A549 (cell line): ENCODE data around the gene FBXL5. TPM values are rescaled to one million over a fixed set of nuclear protein-coding genes. Genes with fewer than 3 reads are reported as not detected.

Experiments
- ATAC-seq, 2 experiments: fragments of 200-7000 bp in 1 of 2; fragments of >200 bp in 1 of 2; cut with Nextera tagmentation in 1 of 2; cut with Tn5 transposase in 1 of 2; 3 replicates each; pipeline versions ENCODE4 v1.8.0 to v1.9.1; 2018 to 2020; ENCODE audit warnings: mild to moderate bottlenecking in 1 of 2, moderate library complexity in 1 of 2
- CTCF ChIA-PET: fragments of 300-600 bp; sonication (Branson Sonifier 250); formaldehyde crosslinking; extraction: SDS; loops from one replicate; lab custom pipeline; 2021; ENCODE audit warnings: antibody characterized with exemption, inconsistent platforms; lab: Yijun Ruan, JAX
- POLR2A ChIA-PET: fragments of 350-600 bp; formaldehyde crosslinking; extraction: SDS; loops from one replicate; lab custom pipeline; 2021; ENCODE audit warnings: antibody characterized with exemption, inconsistent platforms; lab: Yijun Ruan, JAX
- DNase-seq, 2 experiments: peaks; one replicate each; pipeline versions ENCODE4 v3.0.0 to v3.0.0-alpha.2; 2011 to 2016; ENCODE audit warnings: low read depth in 1 of 2, low spot score in 1 of 2
- FAIRE-seq: peaks from 2 replicates; lab custom pipeline; 2011; peaks lifted over from hg19 to GRCh38; lab: Jason Lieb, UNC
- H3K27ac ChIP-seq, 2 experiments: fragments of >200 bp; sonication (Bioruptor Twin); formaldehyde crosslinking; 3 replicates each; pipeline ENCODE4 v1.5.1; 2016 to 2017
- H3K4me1 ChIP-seq: fragments of >200 bp; sonication (Bioruptor Twin); formaldehyde crosslinking; 3 replicates; pipeline ENCODE4 v1.6.1; 2016
- H3K4me2 ChIP-seq: fragments of >200 bp; sonication (Bioruptor Twin); formaldehyde crosslinking; 3 replicates; pipeline ENCODE4 v1.6.1; 2016
- H3K4me3 ChIP-seq: fragments of >200 bp; sonication (Bioruptor Twin); formaldehyde crosslinking; 3 replicates; pipeline ENCODE4 v1.5.1; 2016
- H3K9me3 ChIP-seq: fragments of >200 bp; sonication (Bioruptor Twin); formaldehyde crosslinking; 3 replicates; pipeline ENCODE4 v1.6.1; 2016
- BHLHE40 ChIP-seq: IDR thresholded peaks from 2 replicates; pipeline ENCODE4 v1.6.1; 2012; ENCODE audit warnings: low read depth, low read length, inconsistent platforms
- CBX2 ChIP-seq: fragments of 200-600 bp; sonication (generic); IDR thresholded peaks from 2 replicates; pipeline ENCODE4 v1.6.1; 2016; ENCODE audit warnings: low read depth, mild to moderate bottlenecking, borderline replicate concordance
- CHD4 ChIP-seq: fragments of 200-600 bp; sonication (generic); IDR thresholded peaks from 2 replicates; pipeline ENCODE4 v1.6.1; 2016; ENCODE audit warnings: antibody characterized with exemption, mild to moderate bottlenecking, borderline replicate concordance
- CTCF ChIP-seq: fragments of >200 bp; sonication (Bioruptor Twin); formaldehyde crosslinking; IDR thresholded peaks from 3 replicates; pipeline ENCODE4 v1.5.1; 2016
- FOSL2 ChIP-seq, 2 experiments: fragments of 450-650 bp in 1 of 2; fragments of >200 bp in 1 of 2; sonication (Bioruptor Twin) in 1 of 2; formaldehyde crosslinking; IDR thresholded peaks; 2 replicates each; pipeline versions ENCODE4 v1.5.0 to v1.6.1; 2016 to 2020; ENCODE audit warnings: mild to moderate bottlenecking in 1 of 2, moderate library complexity in 1 of 2
- FOXS1 ChIP-seq: fragments of 250-450 bp; sonication (Bioruptor Pico); IDR thresholded peaks from 2 replicates; pipeline ENCODE4 v1.5.0; 2020; ENCODE audit warnings: mild to moderate bottlenecking, moderate library complexity
- HOXB13 ChIP-seq: fragments of 250-450 bp; sonication (Bioruptor Pico); IDR thresholded peaks from 2 replicates; pipeline ENCODE4 v1.5.0; 2020; ENCODE audit warnings: low read depth, mild to moderate bottlenecking, moderate library complexity
- HOXB5 ChIP-seq: fragments of 250-450 bp; sonication (Bioruptor Pico); IDR thresholded peaks from 2 replicates; pipeline ENCODE4 v1.5.0; 2020; ENCODE audit warnings: mild to moderate bottlenecking, moderate library complexity
- JUN ChIP-seq, 2 experiments: fragments of >200 bp; sonication (Bioruptor Twin); formaldehyde crosslinking; IDR thresholded peaks; 2 replicates in 1 of 2; 3 replicates in 1 of 2; pipeline ENCODE4 v1.6.1; 2016 to 2017
- KDM1A ChIP-seq: fragments of 200-600 bp; sonication (generic); IDR thresholded peaks from 2 replicates; pipeline ENCODE4 v1.6.1; 2016; ENCODE audit warnings: low read depth, mild to moderate bottlenecking
- MYC ChIP-seq: IDR thresholded peaks from 2 replicates; pipeline ENCODE4 v1.6.1; 2012; ENCODE audit warnings: mild to moderate bottlenecking, inconsistent platforms, low read length, improper control_type of control experiment, borderline replicate concordance
- NFE2L2 ChIP-seq: fragments of 150-350 bp; conservative IDR thresholded peaks from 2 replicates; pipeline ENCODE4 v1.6.1; 2014; ENCODE audit warnings: low read length
- RARB ChIP-seq: fragments of 250-450 bp; sonication (Bioruptor Pico); IDR thresholded peaks from 2 replicates; pipeline ENCODE4 v1.8.0; 2021; ENCODE audit warnings: mild to moderate bottlenecking, moderate library complexity
- RFX5 ChIP-seq: fragments of 450-650 bp; IDR thresholded peaks from 2 replicates; pipeline ENCODE4 v1.7.1; 2014; ENCODE audit warnings: antibody characterized with exemption, mild to moderate bottlenecking, moderate library complexity
- RNF2 ChIP-seq: fragments of 200-600 bp; sonication (generic); IDR thresholded peaks from 2 replicates; pipeline ENCODE4 v1.6.1; 2016; ENCODE audit warnings: low read depth, mild to moderate bottlenecking, antibody characterized with exemption, moderate library complexity, borderline replicate concordance
- TFCP2L1 ChIP-seq: fragments of 250-450 bp; sonication (Bioruptor Pico); IDR thresholded peaks from 2 replicates; pipeline ENCODE4 v1.5.0; 2021; ENCODE audit warnings: mild to moderate bottlenecking
- ZC3H11A ChIP-seq: fragments of 450-650 bp; IDR thresholded peaks from 2 replicates; pipeline ENCODE4 v1.6.1; 2014; ENCODE audit warnings: antibody characterized with exemption, mild to moderate bottlenecking
- WGBS: methylation state at CpG from one replicate; pipeline ENCODE4 v1.1.6; 2017; ENCODE audit errors: missing lambda C conversion rate; 5-methylcytosine and 5-hydroxymethylcytosine counted together
- polyA plus RNA-seq, 4 experiments: library from polyadenylated mRNA; depleted of rRNA in 3 of 4; stranded (reverse); fragments of >200 nt; fragmentation: RNase III in 1 of 4; extraction: RNeasy Plus Mini Kit Qiagen cat#74134 plus additional on column Dnase treatment in 1 of 4; gene quantifications; 2 replicates in 3 of 4; 3 replicates in 1 of 4; pipeline ENCODE4 v1.2.3, GENCODE V29; 2011 to 2017
- TF ChIP-seq, protein P1 (sequence below): fragments of 200-600 bp; sonication (generic); IDR thresholded peaks from 2 replicates; pipeline ENCODE4 v1.6.1; 2016; ENCODE audit warnings: antibody characterized with exemption, mild to moderate bottlenecking, moderate library complexity

The FBXL5 gene
- polyA plus RNA-seq, 2 of the 4 experiments (the other 2 are of a cell fraction) = 44.2 to 45.4 TPM

GRCh38 chr4:15563871-15564270, 91.3 kb downstream of the FBXL5 start:
- WGBS = 72% methylated on average over 6 of the region's 6 CpGs
- POLR2A ChIA-PET = no interaction called here
- no peak for DNase-seq

GRCh38 chr4:15562623-15563022, 92.5 kb downstream of the FBXL5 start:
- TF ChIP-seq RFX5 (no peak), TFCP2L1 (CRISPR knock-in tag) (no peak), RARB (no peak), ZC3H11A (no peak), NFE2L2 (no peak), CTCF (no peak), JUN (IDR thresholded peaks at IDR 0.05) (no peak), KDM1A (no peak), CHD4 (no peak), RNF2 (no peak), FOXS1 (CRISPR knock-in tag) (no peak)
- CTCF ChIA-PET = no interaction called here
- no peak overlapping the region for H3K27ac ChIP-seq
- H3K4me2 ChIP-seq = no peak overlapping the region
- H3K9me3 ChIP-seq = no peaks in the 10 kb centered on the region
- DNase-seq = no peak
- POLR2A ChIA-PET = no interaction called here
- FAIRE-seq = no peak
- no peak for ATAC-seq
- H3K4me1 ChIP-seq = no peaks in the 10 kb centered on the region
- H3K4me3 ChIP-seq = no peak overlapping the region

More at GRCh38 chr4:15563871-15564270, 91.3 kb downstream of the FBXL5 start:
- no peak overlapping the region for H3K27ac ChIP-seq
- no peaks in the 10 kb centered on the region for H3K4me1 ChIP-seq
- CTCF ChIA-PET = interaction anchor here (1.5 kb wide), 1 partner anchor 9 kb away, joined by 4 read pairs; no protein-coding TSS in a partner anchor
- no peaks in the 10 kb centered on the region for H3K9me3 ChIP-seq
- no peak for ATAC-seq
- no peak overlapping the region for H3K4me2 ChIP-seq
- TF ChIP-seq, protein P1, sequence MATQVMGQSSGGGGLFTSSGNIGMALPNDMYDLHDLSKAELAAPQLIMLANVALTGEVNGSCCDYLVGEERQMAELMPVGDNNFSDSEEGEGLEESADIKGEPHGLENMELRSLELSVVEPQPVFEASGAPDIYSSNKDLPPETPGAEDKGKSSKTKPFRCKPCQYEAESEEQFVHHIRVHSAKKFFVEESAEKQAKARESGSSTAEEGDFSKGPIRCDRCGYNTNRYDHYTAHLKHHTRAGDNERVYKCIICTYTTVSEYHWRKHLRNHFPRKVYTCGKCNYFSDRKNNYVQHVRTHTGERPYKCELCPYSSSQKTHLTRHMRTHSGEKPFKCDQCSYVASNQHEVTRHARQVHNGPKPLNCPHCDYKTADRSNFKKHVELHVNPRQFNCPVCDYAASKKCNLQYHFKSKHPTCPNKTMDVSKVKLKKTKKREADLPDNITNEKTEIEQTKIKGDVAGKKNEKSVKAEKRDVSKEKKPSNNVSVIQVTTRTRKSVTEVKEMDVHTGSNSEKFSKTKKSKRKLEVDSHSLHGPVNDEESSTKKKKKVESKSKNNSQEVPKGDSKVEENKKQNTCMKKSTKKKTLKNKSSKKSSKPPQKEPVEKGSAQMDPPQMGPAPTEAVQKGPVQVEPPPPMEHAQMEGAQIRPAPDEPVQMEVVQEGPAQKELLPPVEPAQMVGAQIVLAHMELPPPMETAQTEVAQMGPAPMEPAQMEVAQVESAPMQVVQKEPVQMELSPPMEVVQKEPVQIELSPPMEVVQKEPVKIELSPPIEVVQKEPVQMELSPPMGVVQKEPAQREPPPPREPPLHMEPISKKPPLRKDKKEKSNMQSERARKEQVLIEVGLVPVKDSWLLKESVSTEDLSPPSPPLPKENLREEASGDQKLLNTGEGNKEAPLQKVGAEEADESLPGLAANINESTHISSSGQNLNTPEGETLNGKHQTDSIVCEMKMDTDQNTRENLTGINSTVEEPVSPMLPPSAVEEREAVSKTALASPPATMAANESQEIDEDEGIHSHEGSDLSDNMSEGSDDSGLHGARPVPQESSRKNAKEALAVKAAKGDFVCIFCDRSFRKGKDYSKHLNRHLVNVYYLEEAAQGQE = peak; percentile 51; the same call in 1 of the 2 replicates
- no peak for TF ChIP-seq HOXB5
- no peak for TF ChIP-seq FOSL2 (IDR thresholded peaks at IDR 0.05)
- no peak for TF ChIP-seq FOSL2 (CRISPR knock-in tag; IDR thresholded peaks at IDR 0.05)
- no peak for FAIRE-seq
- H3K4me3 ChIP-seq = no peak overlapping the region

DNA sequence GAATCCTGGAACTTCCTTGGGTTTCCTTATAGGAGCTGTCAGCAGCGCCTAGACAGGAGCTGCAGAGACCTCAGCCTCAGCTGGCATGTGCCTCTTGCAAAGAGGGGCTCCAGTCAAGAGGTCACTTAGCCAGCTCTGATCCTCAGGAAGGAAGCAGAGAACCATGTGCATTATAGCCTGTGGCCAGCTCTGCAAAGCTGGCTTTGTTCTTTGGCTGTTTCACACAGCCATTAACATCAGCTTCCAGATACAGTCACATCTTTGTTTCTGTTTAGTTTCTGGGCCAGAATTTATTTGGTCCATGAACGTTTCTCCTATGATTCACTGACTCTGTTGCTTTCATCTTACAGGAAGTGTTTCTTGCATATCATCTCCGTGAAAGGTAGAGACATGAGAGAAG, 93.0 kb downstream of the FBXL5 start:
- ChIA-PET CTCF (interaction anchor here (0.6 kb wide), 1 partner anchor 80 kb away, joined by 4 read pairs; no protein-coding TSS in a partner anchor), POLR2A (no interaction called here)
- Histone ChIP-seq H3K4me2 (no peak overlapping the region), H3K4me3 (no peak overlapping the region), H3K4me1 (no peaks in the 10 kb centered on the region), H3K27ac (no peak overlapping the region), H3K9me3 (no peaks in the 10 kb centered on the region)
- DNase-seq (no peak), FAIRE-seq (no peak), ATAC-seq (no peak)
- 50% methylated on average over 3 of the region's 3 CpGs for WGBS
- TF ChIP-seq BHLHE40 = no peak
- TF ChIP-seq MYC = no peak
- no peak for TF ChIP-seq HOXB13 (CRISPR knock-in tag)
- no peak for TF ChIP-seq CBX2
- TF ChIP-seq JUN (IDR thresholded peaks at IDR 0.05) = no peak
